ENCODE measurements around the gene ZC3H12D.

ZC3H12D gene

GRCh38 chr6:149480502-149481280 lies 4.1 kb downstream of the ZC3H12D start:
- Histone ChIP-seq H3K4me3 (ENCODE audit: low read length in 2 of 2) (no peak overlapping the region), H2AFZ (ENCODE audit: low read length) (no peak overlapping the region), H2BK12ac (ENCODE audit: low read length) (no peak overlapping the region), H3K79me1 (ENCODE audit: low read depth, low read length) (no peaks in the 10 kb centered on the region), H2BK120ac (ENCODE audit: low read depth, low read length) (no peak overlapping the region), H3K36me3 (replicated peaks in 1 of 2; ENCODE audit: control insufficient read depth in 2 of 2, insufficient read depth in 2 of 2, low read length in 2 of 2) (no peaks in the 10 kb centered on the region), H3K4me2 (ENCODE audit: insufficient read depth, low read length, poor library complexity, severe bottlenecking) (no peak overlapping the region), H4K91ac (ENCODE audit: low read depth, low read length, poor library complexity) (no peak overlapping the region), H2AK5ac (ENCODE audit: low read depth, low read length) (no peak overlapping the region), H3K27me3 (ENCODE audit: control insufficient read depth in 3 of 3, insufficient read depth in 3 of 3, low read depth in 1 of 3, low read length in 3 of 3) (no peaks in the 10 kb centered on the region), H3K23ac (ENCODE audit: low read depth, low read length, poor library complexity) (peak overlapping the region; percentile 52), H4K8ac (ENCODE audit: low read depth, low read length) (no peak overlapping the region), H3K18ac (ENCODE audit: low read length) (peak overlapping the region; percentile 40), H3K4me1 (ENCODE audit: control insufficient read depth in 2 of 2, insufficient read depth in 1 of 2, low read depth in 1 of 2, low read length in 2 of 2) (peaks cover 3 to 5% of the 10 kb centered on the region in 2 donors), H3K27ac (replicated peaks; ENCODE audit: low read length) (no peak overlapping the region), H3K9me3 (replicated peaks in 1 of 2; ENCODE audit: control insufficient read depth in 2 of 2, insufficient read depth in 1 of 2, low read depth in 1 of 2, low read length in 2 of 2) (no peaks in the 10 kb centered on the region), H3K14ac (ENCODE audit: low read length) (no peak overlapping the region), H2BK15ac (ENCODE audit: low read length) (no peak overlapping the region), H2BK5ac (ENCODE audit: low read length) (no peak overlapping the region), H3K9ac (ENCODE audit: low read depth, low read length, poor library complexity) (no peak overlapping the region), H3K4ac (ENCODE audit: low read length) (no peak overlapping the region)
- no peak for DNase-seq (ENCODE audit: low spot score)
- WGBS, 2 donors (ENCODE audit: extremely low coverage in 2 of 2, insufficient read length in 2 of 2, insufficient replicate concordance in 1 of 2): 100% methylated on average over 1 of the region's 18 CpGs; no CpG with 5 or more reads in 1 of the 2 donors

DNA sequence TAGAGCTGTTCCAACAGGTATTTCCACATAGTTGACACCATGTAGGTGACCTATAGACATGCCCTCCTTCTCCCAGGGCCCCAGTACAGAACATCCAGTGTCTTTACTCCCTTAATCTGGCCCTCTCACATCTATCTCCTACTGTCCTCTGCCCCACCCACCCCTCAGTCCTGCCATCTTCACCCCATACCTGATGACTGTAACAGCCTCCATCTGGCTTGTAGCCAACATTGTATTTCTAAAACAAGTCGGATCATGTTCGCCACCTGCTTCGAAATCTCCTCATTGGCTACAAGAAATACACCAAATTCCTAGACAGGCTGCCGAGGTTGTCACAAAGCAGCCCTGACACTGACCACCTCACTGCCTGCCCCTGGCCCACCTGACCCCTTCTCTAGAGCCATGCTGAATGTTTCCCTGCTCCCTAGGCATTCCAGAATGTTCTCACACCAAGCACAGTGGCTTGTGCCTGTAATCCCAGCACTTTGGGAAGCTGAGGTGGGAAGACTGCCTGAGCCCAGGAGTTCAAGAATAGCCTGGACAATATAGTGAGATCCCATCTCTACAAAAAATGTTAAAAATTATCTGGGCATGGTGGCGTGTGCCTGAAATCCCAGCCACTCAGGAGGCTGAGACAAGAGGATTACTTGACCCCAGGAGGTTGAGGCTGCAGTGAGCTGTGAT lies 6.0 kb downstream of the ZC3H12D start:
- Histone ChIP-seq H2AK5ac (ENCODE audit: low read depth, low read length) (no peak overlapping the region), H4K91ac (ENCODE audit: low read depth, low read length, poor library complexity) (peak overlapping the region; percentile 43), H3K9ac (ENCODE audit: low read depth, low read length, poor library complexity) (no peak overlapping the region), H3K4me3 (ENCODE audit: low read length in 2 of 2) (no peak overlapping the region), H3K36me3 (replicated peaks in 1 of 2; ENCODE audit: control insufficient read depth in 2 of 2, insufficient read depth in 2 of 2, low read length in 2 of 2) (no peaks in the 10 kb centered on the region), H3K27ac (replicated peaks; ENCODE audit: low read length) (no peak overlapping the region), H3K4me2 (ENCODE audit: insufficient read depth, low read length, poor library complexity, severe bottlenecking) (no peak overlapping the region), H2BK12ac (ENCODE audit: low read length) (no peak overlapping the region), H3K4ac (ENCODE audit: low read length) (no peak overlapping the region), H3K79me1 (ENCODE audit: low read depth, low read length) (no peaks in the 10 kb centered on the region), H3K9me3 (replicated peaks in 1 of 2; ENCODE audit: control insufficient read depth in 2 of 2, insufficient read depth in 1 of 2, low read depth in 1 of 2, low read length in 2 of 2) (no peaks in the 10 kb centered on the region), H4K8ac (ENCODE audit: low read depth, low read length) (no peak overlapping the region), H2BK5ac (ENCODE audit: low read length) (no peak overlapping the region), H3K27me3 (ENCODE audit: control insufficient read depth in 3 of 3, insufficient read depth in 3 of 3, low read depth in 1 of 3, low read length in 3 of 3) (no peaks in the 10 kb centered on the region), H2BK120ac (ENCODE audit: low read depth, low read length) (no peak overlapping the region), H3K4me1 (ENCODE audit: control insufficient read depth in 2 of 2, insufficient read depth in 1 of 2, low read depth in 1 of 2, low read length in 2 of 2) (peaks cover 3 to 5% of the 10 kb centered on the region in 2 donors), H3K23ac (ENCODE audit: low read depth, low read length, poor library complexity) (no peak overlapping the region), H2AFZ (ENCODE audit: low read length) (no peak overlapping the region), H2BK15ac (ENCODE audit: low read length) (no peak overlapping the region), H3K14ac (ENCODE audit: low read length) (no peak overlapping the region), H3K18ac (ENCODE audit: low read length) (peak overlapping the region; percentile 58)
- no CpG with 5 or more reads among the region's 5 CpGs for WGBS, 2 donors (ENCODE audit: extremely low coverage in 2 of 2, insufficient read length in 2 of 2, insufficient replicate concordance in 1 of 2)
- DNase-seq (ENCODE audit: low spot score): no peak

- no peak overlapping the region for H3K14ac ChIP-seq (ENCODE audit: low read length)
- no peaks in the 10 kb centered on the region for H3K79me1 ChIP-seq (ENCODE audit: low read depth, low read length)
- no peak overlapping the region for H3K4me3 ChIP-seq (ENCODE audit: low read length in 2 of 2)
- no peak overlapping the region for H3K18ac ChIP-seq (ENCODE audit: low read length)
- no CpG with 5 or more reads among the region's 5 CpGs for WGBS, 2 donors (ENCODE audit: extremely low coverage in 2 of 2, insufficient read length in 2 of 2, insufficient replicate concordance in 1 of 2)
- H2AK5ac ChIP-seq (ENCODE audit: low read depth, low read length): no peak overlapping the region
- no peak overlapping the region for H2BK12ac ChIP-seq (ENCODE audit: low read length)
- H3K36me3 ChIP-seq (replicated peaks in 1 of 2; ENCODE audit: control insufficient read depth in 2 of 2, insufficient read depth in 2 of 2, low read length in 2 of 2): no peaks in the 10 kb centered on the region
- DNase-seq (ENCODE audit: low spot score): no peak
- no peak overlapping the region for H4K8ac ChIP-seq (ENCODE audit: low read depth, low read length)
- H3K9ac ChIP-seq (ENCODE audit: low read depth, low read length, poor library complexity): no peak overlapping the region
- H3K4ac ChIP-seq (ENCODE audit: low read length): no peak overlapping the region
- no peak overlapping the region for H2BK5ac ChIP-seq (ENCODE audit: low read length)
- no peaks in the 10 kb centered on the region for H3K27me3 ChIP-seq (ENCODE audit: control insufficient read depth in 3 of 3, insufficient read depth in 3 of 3, low read depth in 1 of 3, low read length in 3 of 3)
- H4K91ac ChIP-seq (ENCODE audit: low read depth, low read length, poor library complexity): no peak overlapping the region
- no peak overlapping the region for H2BK15ac ChIP-seq (ENCODE audit: low read length)
- H2BK120ac ChIP-seq (ENCODE audit: low read depth, low read length): no peak overlapping the region
- H3K4me1 ChIP-seq (ENCODE audit: control insufficient read depth in 2 of 2, insufficient read depth in 1 of 2, low read depth in 1 of 2, low read length in 2 of 2): peaks cover 5% of the 10 kb centered on the region in 2 donors
- H3K4me2 ChIP-seq (ENCODE audit: insufficient read depth, low read length, poor library complexity, severe bottlenecking): no peak overlapping the region
- no peak overlapping the region for H3K27ac ChIP-seq (replicated peaks; ENCODE audit: low read length)
- no peak overlapping the region for H3K23ac ChIP-seq (ENCODE audit: low read depth, low read length, poor library complexity)
- no peaks in the 10 kb centered on the region for H3K9me3 ChIP-seq (replicated peaks in 1 of 2; ENCODE audit: control insufficient read depth in 2 of 2, insufficient read depth in 1 of 2, low read depth in 1 of 2, low read length in 2 of 2)
- no peak overlapping the region for H2AFZ ChIP-seq (ENCODE audit: low read length)
Observed at GRCh38 chr6:149477544-149477943, 7.3 kb downstream of the ZC3H12D start.

GRCh38 chr6:149476789-149477455 lies 7.9 kb downstream of the ZC3H12D start:
- Histone ChIP-seq H3K4me1 (ENCODE audit: control insufficient read depth in 2 of 2, insufficient read depth in 1 of 2, low read depth in 1 of 2, low read length in 2 of 2) (peaks cover under 1 to 5% of the 10 kb centered on the region in 2 donors), H2AFZ (ENCODE audit: low read length) (no peak overlapping the region), H3K4me3 (ENCODE audit: low read length in 2 of 2) (no peak overlapping the region), H3K23ac (ENCODE audit: low read depth, low read length, poor library complexity) (no peak overlapping the region), H3K79me1 (ENCODE audit: low read depth, low read length) (no peaks in the 10 kb centered on the region), H3K4ac (ENCODE audit: low read length) (no peak overlapping the region), H4K8ac (ENCODE audit: low read depth, low read length) (no peak overlapping the region), H3K27me3 (ENCODE audit: control insufficient read depth in 3 of 3, insufficient read depth in 3 of 3, low read depth in 1 of 3, low read length in 3 of 3) (no peaks in the 10 kb centered on the region), H2BK15ac (ENCODE audit: low read length) (no peak overlapping the region), H3K4me2 (ENCODE audit: insufficient read depth, low read length, poor library complexity, severe bottlenecking) (no peak overlapping the region), H3K9me3 (replicated peaks in 1 of 2; ENCODE audit: control insufficient read depth in 2 of 2, insufficient read depth in 1 of 2, low read depth in 1 of 2, low read length in 2 of 2) (no peaks in the 10 kb centered on the region), H3K14ac (ENCODE audit: low read length) (no peak overlapping the region), H3K9ac (ENCODE audit: low read depth, low read length, poor library complexity) (no peak overlapping the region), H3K18ac (ENCODE audit: low read length) (no peak overlapping the region), H3K27ac (replicated peaks; ENCODE audit: low read length) (no peak overlapping the region), H2BK5ac (ENCODE audit: low read length) (no peak overlapping the region), H2AK5ac (ENCODE audit: low read depth, low read length) (no peak overlapping the region), H4K91ac (ENCODE audit: low read depth, low read length, poor library complexity) (no peak overlapping the region), H2BK120ac (ENCODE audit: low read depth, low read length) (no peak overlapping the region), H3K36me3 (replicated peaks in 1 of 2; ENCODE audit: control insufficient read depth in 2 of 2, insufficient read depth in 2 of 2, low read length in 2 of 2) (no peaks in the 10 kb centered on the region), H2BK12ac (ENCODE audit: low read length) (no peak overlapping the region)
- WGBS, 2 donors (ENCODE audit: extremely low coverage in 2 of 2, insufficient read length in 2 of 2, insufficient replicate concordance in 1 of 2): no CpG with 5 or more reads among the region's 6 CpGs
- DNase-seq (ENCODE audit: low spot score): no peak
